GM12874 (cell line): ENCODE results near the gene IL3RA.

Experiments
- TF ChIP-seq, protein P1 (sequence below): IDR thresholded peaks from 2 replicates; pipeline ENCODE4 v1.5.1; 2011; ENCODE audit warnings: low read depth, mild to moderate bottlenecking, control low read depth, low read length, moderate library complexity; ENCODE audit not compliant: insufficient read depth

The IL3RA gene

DNA sequence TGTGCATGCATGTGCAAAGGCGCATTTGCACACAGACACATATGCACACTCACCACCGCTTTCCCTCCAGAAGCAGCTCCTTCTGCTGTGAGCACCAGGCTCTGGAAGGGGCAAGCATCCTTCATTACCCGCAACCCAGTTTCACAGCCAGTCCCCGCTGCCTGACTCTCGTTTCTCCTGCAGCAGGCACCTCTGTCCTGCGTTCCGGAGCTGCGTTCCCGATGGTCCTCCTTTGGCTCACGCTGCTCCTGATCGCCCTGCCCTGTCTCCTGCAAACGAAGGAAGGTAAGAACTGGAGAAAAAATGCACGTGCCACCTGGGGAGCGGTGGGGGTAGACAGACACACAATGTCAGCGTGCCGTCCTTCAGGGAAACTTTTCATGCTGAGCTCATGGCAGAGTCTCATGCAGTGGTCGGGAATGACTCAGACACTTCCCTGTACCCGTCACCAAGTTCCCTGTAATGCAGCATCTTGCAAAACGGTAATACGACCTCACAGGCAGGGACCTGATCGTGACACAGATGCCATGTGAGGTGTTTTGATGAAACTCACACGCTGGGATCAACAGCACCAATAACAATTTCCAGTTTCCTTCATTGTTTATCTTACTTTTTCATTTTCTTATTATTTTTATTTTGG lies 5.1 kb downstream of the IL3RA start:
- TF ChIP-seq, protein P1, sequence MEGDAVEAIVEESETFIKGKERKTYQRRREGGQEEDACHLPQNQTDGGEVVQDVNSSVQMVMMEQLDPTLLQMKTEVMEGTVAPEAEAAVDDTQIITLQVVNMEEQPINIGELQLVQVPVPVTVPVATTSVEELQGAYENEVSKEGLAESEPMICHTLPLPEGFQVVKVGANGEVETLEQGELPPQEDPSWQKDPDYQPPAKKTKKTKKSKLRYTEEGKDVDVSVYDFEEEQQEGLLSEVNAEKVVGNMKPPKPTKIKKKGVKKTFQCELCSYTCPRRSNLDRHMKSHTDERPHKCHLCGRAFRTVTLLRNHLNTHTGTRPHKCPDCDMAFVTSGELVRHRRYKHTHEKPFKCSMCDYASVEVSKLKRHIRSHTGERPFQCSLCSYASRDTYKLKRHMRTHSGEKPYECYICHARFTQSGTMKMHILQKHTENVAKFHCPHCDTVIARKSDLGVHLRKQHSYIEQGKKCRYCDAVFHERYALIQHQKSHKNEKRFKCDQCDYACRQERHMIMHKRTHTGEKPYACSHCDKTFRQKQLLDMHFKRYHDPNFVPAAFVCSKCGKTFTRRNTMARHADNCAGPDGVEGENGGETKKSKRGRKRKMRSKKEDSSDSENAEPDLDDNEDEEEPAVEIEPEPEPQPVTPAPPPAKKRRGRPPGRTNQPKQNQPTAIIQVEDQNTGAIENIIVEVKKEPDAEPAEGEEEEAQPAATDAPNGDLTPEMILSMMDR = no peak

DNA sequence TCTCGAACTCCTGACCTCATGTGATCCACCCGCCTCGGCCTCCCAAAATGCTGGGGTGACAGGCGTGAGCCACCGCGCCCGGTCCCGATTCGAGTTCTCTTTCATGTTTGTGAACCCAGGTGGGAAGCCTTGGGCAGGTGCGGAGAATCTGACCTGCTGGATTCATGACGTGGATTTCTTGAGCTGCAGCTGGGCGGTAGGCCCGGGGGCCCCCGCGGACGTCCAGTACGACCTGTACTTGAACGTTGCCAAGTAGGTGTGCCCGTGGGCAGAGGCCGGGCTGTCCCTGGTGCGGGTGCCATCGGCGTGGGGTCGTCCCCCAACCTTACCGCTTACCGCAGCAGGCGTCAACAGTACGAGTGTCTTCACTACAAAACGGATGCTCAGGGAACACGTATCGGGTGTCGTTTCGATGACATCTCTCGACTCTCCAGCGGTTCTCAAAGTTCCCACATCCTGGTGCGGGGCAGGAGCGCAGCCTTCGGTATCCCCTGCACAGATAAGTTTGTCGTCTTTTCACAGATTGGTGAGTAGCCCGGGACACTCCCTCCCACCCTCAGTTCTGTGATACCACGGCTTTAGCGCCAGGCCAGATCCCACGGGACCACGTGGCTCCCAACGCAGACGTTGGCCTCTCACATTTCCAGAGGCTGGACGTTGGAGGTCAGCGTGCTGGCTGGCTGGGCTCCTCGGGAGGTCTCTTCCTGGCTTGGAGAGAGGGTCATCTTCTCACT lies 15.6 kb downstream of the IL3RA start:
- TF ChIP-seq, protein P1 = no peak

DNA sequence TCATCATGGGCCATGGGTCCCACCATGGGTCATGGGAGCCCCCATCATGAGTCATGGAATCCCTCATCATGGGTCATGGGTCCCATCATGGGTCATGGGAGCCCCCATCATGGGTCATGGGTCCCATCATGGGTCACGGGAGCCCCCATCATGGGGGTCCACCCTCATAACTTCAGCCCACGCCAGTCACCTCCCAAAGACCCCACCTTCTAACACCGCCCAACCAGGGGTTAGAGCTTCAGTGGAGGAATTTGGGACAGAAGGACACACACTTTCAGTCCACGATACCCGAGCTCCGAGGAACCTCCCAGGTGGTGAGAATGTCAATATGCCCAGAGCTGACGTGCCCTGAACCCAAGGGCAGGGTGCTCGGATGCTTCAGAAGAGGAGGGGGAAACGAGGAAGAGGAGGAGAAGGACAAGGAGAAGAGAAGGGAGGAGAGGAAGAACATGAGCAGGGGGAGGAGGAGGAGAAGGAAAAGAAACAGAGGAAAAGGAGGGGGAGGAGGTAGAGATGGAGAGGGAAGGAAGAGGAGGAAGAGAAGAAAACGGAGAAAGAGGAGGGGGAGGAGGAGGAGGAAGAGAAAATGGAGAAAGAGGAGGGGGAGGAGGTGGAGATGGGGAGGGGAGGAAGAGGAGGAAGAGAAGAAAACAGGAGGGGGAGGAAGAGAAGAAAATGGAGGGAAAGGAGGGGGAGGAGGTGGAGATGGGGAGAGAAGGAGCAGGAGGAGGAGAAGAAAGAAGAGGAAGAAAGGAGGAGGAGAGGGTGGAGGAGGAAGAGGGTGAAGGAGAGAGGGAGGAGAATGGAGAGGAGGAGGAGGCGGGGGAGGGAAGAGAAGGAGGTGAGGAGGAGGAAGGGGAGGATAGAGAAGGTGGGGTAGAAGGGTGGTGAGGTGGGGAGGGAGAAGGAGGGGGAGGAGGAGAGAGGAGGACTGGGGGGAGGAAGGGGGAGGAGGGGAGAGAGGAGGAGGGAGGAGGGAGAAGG lies 17.7 kb downstream of the IL3RA start:
- TF ChIP-seq, protein P1 = no peak

DNA sequence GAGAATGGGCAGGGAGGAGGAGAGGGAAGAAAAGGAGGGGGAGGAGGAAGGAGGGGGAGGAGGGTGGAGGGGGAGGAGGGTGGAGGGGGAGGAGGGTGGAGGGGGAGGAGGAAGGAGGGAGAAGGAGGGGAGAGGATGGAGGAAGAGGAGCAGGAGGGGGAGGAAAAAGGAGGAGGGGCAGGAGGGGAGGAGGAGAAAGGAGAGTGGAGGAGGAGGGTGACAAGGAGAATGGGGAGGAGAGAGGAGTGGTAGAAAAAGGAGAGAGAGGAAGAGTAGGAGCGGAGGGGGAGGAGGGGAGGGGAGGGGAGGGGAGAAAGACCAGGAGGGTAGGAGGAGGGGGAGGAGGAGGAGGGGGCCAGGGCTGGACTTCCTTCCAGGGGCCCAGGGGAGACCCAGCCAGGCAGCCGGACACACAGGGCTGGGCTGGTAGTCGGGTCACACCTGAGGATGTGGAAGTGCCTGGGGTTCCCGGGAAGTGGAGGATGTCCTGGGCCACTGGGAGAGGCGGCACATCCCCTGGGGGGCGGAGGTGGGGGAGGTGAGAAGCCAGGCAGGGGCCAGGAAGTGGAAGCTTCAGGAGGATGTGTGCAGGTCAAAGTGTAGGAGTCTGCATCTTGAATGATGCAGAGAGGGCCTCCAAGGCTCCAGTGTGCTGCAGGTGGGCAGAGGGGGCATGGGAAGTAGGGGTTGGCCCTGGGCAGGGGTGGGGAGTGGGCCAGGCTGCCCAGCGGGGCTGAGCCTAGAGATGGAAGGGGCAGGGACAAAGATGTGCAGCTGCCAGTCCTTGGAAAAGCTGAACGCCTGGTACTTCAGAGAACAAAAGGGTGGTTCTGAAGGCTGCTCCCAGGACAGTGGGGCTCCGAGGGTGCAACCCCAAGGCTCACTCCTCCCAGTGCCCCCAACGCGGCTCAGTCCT lies 18.8 kb downstream of the IL3RA start:
- TF ChIP-seq, protein P1 = no peak

DNA sequence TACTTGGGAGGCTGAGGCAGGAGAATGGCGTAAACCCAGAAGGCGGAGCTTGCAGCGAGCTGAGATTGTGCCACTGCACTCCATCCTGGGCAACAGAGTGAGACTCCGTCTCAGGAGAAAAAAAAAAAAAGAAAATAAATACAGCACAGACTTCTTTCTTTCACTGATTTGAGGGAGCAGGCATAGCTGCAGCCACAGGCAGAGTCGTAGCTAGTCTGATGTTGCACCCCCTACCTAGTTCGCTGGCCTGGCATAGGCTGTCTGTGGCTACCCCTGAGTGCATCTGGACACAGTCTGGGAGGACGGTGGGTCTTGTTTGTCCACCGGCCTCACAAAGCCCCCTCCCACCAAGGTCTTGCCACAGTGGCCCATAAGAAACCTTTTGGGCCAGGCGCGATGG lies 21.4 kb downstream of the IL3RA start:
- TF ChIP-seq, protein P1 = no peak

DNA sequence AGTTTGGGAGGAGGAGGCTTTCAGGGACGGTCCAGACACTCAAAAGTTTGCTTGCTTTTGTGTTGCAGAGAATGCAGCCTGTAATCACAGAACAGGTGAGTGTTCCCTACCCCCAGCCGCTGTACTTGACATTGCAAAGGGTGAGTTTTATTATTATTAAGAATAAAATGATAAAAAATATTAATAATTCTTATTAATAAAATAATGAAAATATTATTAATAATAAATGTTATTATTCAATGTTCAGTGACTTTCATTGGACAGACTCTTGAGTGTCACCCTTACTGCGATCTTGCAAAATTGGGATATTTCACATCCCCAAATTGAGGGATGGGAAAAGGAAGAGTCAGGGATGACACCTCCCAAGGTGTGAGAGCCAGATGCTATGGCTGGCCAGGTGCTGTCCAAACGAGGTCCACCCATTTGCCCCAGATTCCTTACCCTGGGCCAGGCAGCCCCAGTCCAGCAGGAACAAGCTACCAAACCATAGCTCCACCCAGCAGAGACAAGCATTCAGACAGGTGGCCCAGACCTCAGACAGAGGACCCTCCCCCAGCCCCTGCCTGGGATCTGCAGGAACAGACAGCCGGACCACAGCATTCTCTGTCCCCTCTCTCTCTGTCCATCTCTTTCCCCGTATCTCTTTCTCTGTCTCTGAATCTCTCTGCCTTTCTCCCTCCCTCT lies 22.4 kb downstream of the IL3RA start:
- TF ChIP-seq, protein P1 = no peak
